ENCODE results near the gene EIF2D.
A peak's percentile ranks its signal among the peaks of the same experiment; 100 is the strongest.

EIF2D gene

DNA sequence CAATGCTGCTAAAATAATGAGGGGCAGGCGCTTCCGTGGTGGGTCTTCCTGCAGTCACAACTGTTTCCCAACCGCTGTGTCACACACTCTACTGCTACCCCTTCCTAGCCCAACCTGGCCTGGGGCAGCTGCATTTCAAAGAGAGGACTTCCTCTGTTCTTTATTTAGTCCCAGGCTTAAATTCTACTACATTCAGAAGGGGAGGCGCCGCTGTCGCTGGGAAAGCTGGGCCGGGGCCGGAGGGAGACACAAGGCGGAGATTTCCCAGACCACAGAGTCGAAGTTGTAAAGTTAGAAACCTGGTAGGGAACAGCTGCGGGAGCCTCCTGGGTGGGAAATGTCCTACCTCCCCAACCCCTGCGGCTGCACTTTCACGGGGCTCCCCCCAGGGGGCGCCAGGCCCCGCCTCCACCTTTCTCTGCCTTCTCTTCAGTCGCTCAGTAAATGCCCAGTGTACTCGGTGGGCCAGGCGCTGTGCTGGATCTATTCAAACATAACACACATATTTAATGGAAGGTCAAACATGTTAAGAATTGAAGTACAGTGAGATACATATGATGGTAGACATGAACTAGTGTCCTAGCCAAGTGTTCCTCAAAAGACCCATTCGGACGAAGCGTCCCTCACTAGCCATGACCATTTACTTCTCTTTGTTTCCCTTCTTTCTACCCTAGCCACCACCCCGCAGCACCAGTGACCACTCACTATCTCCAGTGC is 46.2 kb upstream of the EIF2D start:
- H3K4me1 ChIP-seq (ENCODE audit: control insufficient read depth in 1 of 2, insufficient read depth in 2 of 2, low read length in 2 of 2), result no peaks in the 10 kb centered on the region
- H4K12ac ChIP-seq (ENCODE audit: low read depth, low read length), result no peak overlapping the region
- H3K36me3 ChIP-seq (ENCODE audit: control insufficient read depth in 1 of 2, insufficient read depth in 2 of 2, low read length in 2 of 2), result no peaks in the 10 kb centered on the region
- H2BK12ac ChIP-seq (ENCODE audit: low read length), result no peak overlapping the region
- peak in 1 of 2 donors; percentile 44 for DNase-seq
- no peak overlapping the region for H3K9ac ChIP-seq (ENCODE audit: low read length)
- no peak overlapping the region for H4K91ac ChIP-seq (ENCODE audit: low read depth, low read length)
- H3K14ac ChIP-seq (ENCODE audit: low read length), result no peak overlapping the region
- WGBS (ENCODE audit: extremely low coverage, insufficient coverage, insufficient read length), result no CpG with 5 or more reads among the region's 22 CpGs
- no peak overlapping the region for H3K18ac ChIP-seq (ENCODE audit: low read length)
- peaks cover 1% of the 10 kb centered on the region for H3K9me3 ChIP-seq (ENCODE audit: insufficient read depth, low read depth, low read length)
- H3K79me2 ChIP-seq (ENCODE audit: control insufficient read depth, insufficient read depth, low read length, poor library complexity), result no peaks in the 10 kb centered on the region
- no peak overlapping the region for H3K23ac ChIP-seq (ENCODE audit: low read length)
- H2AFZ ChIP-seq (ENCODE audit: insufficient read depth, low read length, poor library complexity), result no peak overlapping the region
- peaks cover 5% of the 10 kb centered on the region for H3K27me3 ChIP-seq (ENCODE audit: insufficient read depth, low read length)
- no peak overlapping the region for H2BK5ac ChIP-seq (ENCODE audit: low read depth, low read length, poor library complexity)
- H2AK5ac ChIP-seq (ENCODE audit: low read length), result no peak overlapping the region
- H3K4ac ChIP-seq (ENCODE audit: low read depth, low read length), result no peak overlapping the region
- H3K4me2 ChIP-seq (ENCODE audit: low read length), result no peak overlapping the region
- H3K27ac ChIP-seq (ENCODE audit: low read depth, low read length), result no peak overlapping the region
- no peak overlapping the region for H4K8ac ChIP-seq (ENCODE audit: low read depth, low read length)
- H3K4me3 ChIP-seq (ENCODE audit: low read depth, low read length), result no peak overlapping the region
- H2BK120ac ChIP-seq (ENCODE audit: insufficient read depth, low read length, poor library complexity), result no peak overlapping the region
- H3K79me1 ChIP-seq (ENCODE audit: low read length), result no peaks in the 10 kb centered on the region

DNA sequence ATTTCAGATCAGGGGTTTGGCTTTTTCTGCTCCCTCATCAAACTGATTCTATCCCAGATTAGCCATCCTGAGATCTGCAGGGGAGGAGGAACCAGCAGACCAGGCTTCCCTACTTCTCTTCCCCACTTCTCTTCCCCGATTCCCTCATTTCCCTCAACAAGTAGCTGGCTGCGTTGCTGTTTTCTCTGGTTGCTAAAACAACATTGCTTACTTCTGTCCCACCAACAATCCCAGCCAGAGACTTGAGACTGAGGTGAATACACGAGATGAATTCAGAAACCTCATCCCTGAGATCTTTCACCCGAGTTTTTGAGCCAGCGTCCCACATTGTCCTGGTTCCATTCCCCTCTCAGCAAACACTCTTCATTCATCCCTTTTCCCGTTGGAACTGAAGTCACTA is 45.5 kb upstream of the EIF2D start:
- no peak overlapping the region for H4K12ac ChIP-seq (ENCODE audit: low read depth, low read length)
- H2BK120ac ChIP-seq (ENCODE audit: insufficient read depth, low read length, poor library complexity), result no peak overlapping the region
- H3K9me3 ChIP-seq (ENCODE audit: insufficient read depth, low read depth, low read length), result peaks cover 1% of the 10 kb centered on the region
- no peaks in the 10 kb centered on the region for H3K79me2 ChIP-seq (ENCODE audit: control insufficient read depth, insufficient read depth, low read length, poor library complexity)
- H4K8ac ChIP-seq (ENCODE audit: low read depth, low read length), result no peak overlapping the region
- H3K18ac ChIP-seq (ENCODE audit: low read length), result no peak overlapping the region
- no peak overlapping the region for H2BK5ac ChIP-seq (ENCODE audit: low read depth, low read length, poor library complexity)
- WGBS (ENCODE audit: extremely low coverage, insufficient coverage, insufficient read length), result no CpG with 5 or more reads among the region's 6 CpGs
- H3K4me1 ChIP-seq (ENCODE audit: control insufficient read depth in 1 of 2, insufficient read depth in 2 of 2, low read length in 2 of 2), result no peaks in the 10 kb centered on the region
- no peak overlapping the region for H4K91ac ChIP-seq (ENCODE audit: low read depth, low read length)
- DNase-seq, result no peak
- no peak overlapping the region for H2BK12ac ChIP-seq (ENCODE audit: low read length)
- no peak overlapping the region for H3K14ac ChIP-seq (ENCODE audit: low read length)
- no peaks in the 10 kb centered on the region for H3K36me3 ChIP-seq (ENCODE audit: control insufficient read depth in 1 of 2, insufficient read depth in 2 of 2, low read length in 2 of 2)
- no peaks in the 10 kb centered on the region for H3K79me1 ChIP-seq (ENCODE audit: low read length)
- no peak overlapping the region for H3K4me2 ChIP-seq (ENCODE audit: low read length)
- no peak overlapping the region for H3K27ac ChIP-seq (ENCODE audit: low read depth, low read length)
- peaks cover 5% of the 10 kb centered on the region for H3K27me3 ChIP-seq (ENCODE audit: insufficient read depth, low read length)
- H3K23ac ChIP-seq (ENCODE audit: low read length), result no peak overlapping the region
- H2AK5ac ChIP-seq (ENCODE audit: low read length), result no peak overlapping the region
- H2AFZ ChIP-seq (ENCODE audit: insufficient read depth, low read length, poor library complexity), result no peak overlapping the region
- H3K4me3 ChIP-seq (ENCODE audit: low read depth, low read length), result no peak overlapping the region
- H3K9ac ChIP-seq (ENCODE audit: low read length), result no peak overlapping the region
- no peak overlapping the region for H3K4ac ChIP-seq (ENCODE audit: low read depth, low read length)

DNA sequence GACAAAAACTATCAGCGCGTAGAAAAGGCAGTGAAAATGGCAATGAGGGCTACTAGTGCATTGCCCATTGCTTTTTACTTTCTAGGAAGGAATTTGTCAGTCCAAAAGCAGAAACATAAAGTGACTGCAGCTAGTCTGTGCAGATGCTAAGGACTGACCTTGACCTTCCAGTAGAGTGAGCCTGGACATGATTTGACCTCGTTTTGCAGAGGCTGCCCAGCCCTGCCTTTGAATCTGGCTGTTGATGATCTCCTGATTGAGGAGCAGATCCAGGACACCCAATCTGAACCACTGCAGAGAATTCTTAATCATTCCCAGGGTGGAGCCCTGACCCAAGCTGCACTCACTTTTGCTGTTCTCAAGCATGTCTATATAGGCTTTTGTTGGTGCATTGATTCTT is 44.7 kb upstream of the EIF2D start:
- H3K27me3 ChIP-seq (ENCODE audit: insufficient read depth, low read length), result no peaks in the 10 kb centered on the region
- H4K91ac ChIP-seq (ENCODE audit: low read depth, low read length), result no peak overlapping the region
- H2BK12ac ChIP-seq (ENCODE audit: low read length), result no peak overlapping the region
- no peak overlapping the region for H2AFZ ChIP-seq (ENCODE audit: insufficient read depth, low read length, poor library complexity)
- no peak overlapping the region for H3K4me3 ChIP-seq (ENCODE audit: low read depth, low read length)
- no CpG with 5 or more reads among the region's 3 CpGs for WGBS (ENCODE audit: extremely low coverage, insufficient coverage, insufficient read length)
- no peak overlapping the region for H2BK120ac ChIP-seq (ENCODE audit: insufficient read depth, low read length, poor library complexity)
- no peak overlapping the region for H3K4me2 ChIP-seq (ENCODE audit: low read length)
- H4K12ac ChIP-seq (ENCODE audit: low read depth, low read length), result no peak overlapping the region
- H3K9me3 ChIP-seq (ENCODE audit: insufficient read depth, low read depth, low read length), result no peaks in the 10 kb centered on the region
- DNase-seq, result no peak
- H3K79me1 ChIP-seq (ENCODE audit: low read length), result no peaks in the 10 kb centered on the region
- H3K14ac ChIP-seq (ENCODE audit: low read length), result no peak overlapping the region
- no peak overlapping the region for H4K8ac ChIP-seq (ENCODE audit: low read depth, low read length)
- no peaks in the 10 kb centered on the region for H3K4me1 ChIP-seq (ENCODE audit: control insufficient read depth in 1 of 2, insufficient read depth in 2 of 2, low read length in 2 of 2)
- no peak overlapping the region for H3K9ac ChIP-seq (ENCODE audit: low read length)
- H3K79me2 ChIP-seq (ENCODE audit: control insufficient read depth, insufficient read depth, low read length, poor library complexity), result no peaks in the 10 kb centered on the region
- no peak overlapping the region for H3K4ac ChIP-seq (ENCODE audit: low read depth, low read length)
- no peak overlapping the region for H2AK5ac ChIP-seq (ENCODE audit: low read length)
- H3K27ac ChIP-seq (ENCODE audit: low read depth, low read length), result no peak overlapping the region
- no peak overlapping the region for H2BK5ac ChIP-seq (ENCODE audit: low read depth, low read length, poor library complexity)
- no peak overlapping the region for H3K23ac ChIP-seq (ENCODE audit: low read length)
- no peak overlapping the region for H3K18ac ChIP-seq (ENCODE audit: low read length)
- H3K36me3 ChIP-seq (ENCODE audit: control insufficient read depth in 1 of 2, insufficient read depth in 2 of 2, low read length in 2 of 2), result no peaks in the 10 kb centered on the region

DNA sequence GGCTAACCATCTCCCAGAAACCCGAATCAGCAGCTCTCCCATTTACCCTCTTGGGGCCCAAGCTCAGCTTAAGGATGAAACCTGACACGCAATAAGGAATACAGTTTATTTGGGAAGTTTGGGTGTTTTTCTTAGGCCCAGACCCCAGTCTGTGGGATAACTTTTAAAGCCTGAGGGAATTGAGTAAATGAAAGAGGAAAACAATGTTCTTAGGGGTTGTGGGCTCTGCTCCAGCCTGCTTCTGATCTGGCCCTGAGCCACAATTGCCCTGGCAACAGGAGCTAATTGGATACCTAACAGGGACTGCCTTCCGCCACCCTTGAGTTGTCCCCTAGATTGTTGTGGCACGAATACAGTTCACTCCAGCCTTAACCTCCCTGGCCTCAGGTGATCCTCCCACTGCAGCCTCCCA is 43.2 kb upstream of the EIF2D start:
- Histone ChIP-seq H3K27me3 (ENCODE audit: insufficient read depth, low read length) (no peaks in the 10 kb centered on the region), H3K4me1 (ENCODE audit: control insufficient read depth in 1 of 2, insufficient read depth in 2 of 2, low read length in 2 of 2) (no peaks in the 10 kb centered on the region), H3K9me3 (ENCODE audit: insufficient read depth, low read depth, low read length) (no peaks in the 10 kb centered on the region), H4K91ac (ENCODE audit: low read depth, low read length) (no peak overlapping the region), H3K18ac (ENCODE audit: low read length) (no peak overlapping the region), H2AK5ac (ENCODE audit: low read length) (no peak overlapping the region), H2AFZ (ENCODE audit: insufficient read depth, low read length, poor library complexity) (no peak overlapping the region), H3K23ac (ENCODE audit: low read length) (no peak overlapping the region), H3K4me2 (ENCODE audit: low read length) (no peak overlapping the region), H3K4ac (ENCODE audit: low read depth, low read length) (no peak overlapping the region), H3K14ac (ENCODE audit: low read length) (no peak overlapping the region), H3K4me3 (ENCODE audit: low read depth, low read length) (no peak overlapping the region), H3K9ac (ENCODE audit: low read length) (no peak overlapping the region), H2BK5ac (ENCODE audit: low read depth, low read length, poor library complexity) (no peak overlapping the region), H2BK12ac (ENCODE audit: low read length) (no peak overlapping the region), H3K27ac (ENCODE audit: low read depth, low read length) (no peak overlapping the region), H3K36me3 (ENCODE audit: control insufficient read depth in 1 of 2, insufficient read depth in 2 of 2, low read length in 2 of 2) (no peaks in the 10 kb centered on the region), H2BK120ac (ENCODE audit: insufficient read depth, low read length, poor library complexity) (no peak overlapping the region), H3K79me2 (ENCODE audit: control insufficient read depth, insufficient read depth, low read length, poor library complexity) (no peaks in the 10 kb centered on the region), H4K8ac (ENCODE audit: low read depth, low read length) (no peak overlapping the region), H4K12ac (ENCODE audit: low read depth, low read length) (no peak overlapping the region), H3K79me1 (ENCODE audit: low read length) (no peaks in the 10 kb centered on the region)
- WGBS (ENCODE audit: extremely low coverage, insufficient coverage, insufficient read length), result no CpG with 5 or more reads among the region's 4 CpGs
- no peak for DNase-seq

Measured in trophoblast cell (in vitro differentiated cells and primary cell).